Thyroid gland (tissue), 4 donors: ENCODE measurements around the gene PABPC1L.

Experiments
- CTCF ChIP-seq, 6 experiments: fragments of 200-600 bp in 3 of 6; fragments of 450-650 bp in 3 of 6; sonication (generic) in 3 of 6; IDR thresholded peaks; one replicate each; pipeline ENCODE4 v1.5.1; 2016 to 2019; ENCODE audit warnings: antibody characterized with exemption in 6 of 6, mild to moderate bottlenecking in 2 of 6, inconsistent platforms in 1 of 6, moderate library complexity in 1 of 6
- POLR2A ChIP-seq, 2 donors: fragments of 450-650 bp; IDR thresholded peaks; one replicate each; pipeline ENCODE4 v1.6.1; 2017; ENCODE audit warnings: antibody characterized with exemption in 2 of 2, mild to moderate bottlenecking in 2 of 2, moderate library complexity in 1 of 2

- TF ChIP-seq CTCF (IDR thresholded peaks at IDR 0.05) (no peak), POLR2A (IDR thresholded peaks at IDR 0.05) (peak in 1 of 2 donors; percentile 46)
These were observed at the start of gene PABPC1L for GRCh38 chr20:44909872-44910689.
